Uterus (tissue), 4 donors: ENCODE data around the gene NT5M. TPM values are rescaled to one million over a fixed set of nuclear protein-coding genes. Genes with fewer than 3 reads are reported as not detected.

Experiments used
- DNase-seq, 2 donors: peaks; one replicate each; pipeline ENCODE4 v3.0.0-alpha.2; 2019 to 2020
- H3K27ac ChIP-seq, 2 donors: fragments of 200-600 bp; sonication (generic); 1 replicate in 1 of 2; 2 replicates in 1 of 2; pipeline ENCODE4 v1.5.1; 2016 to 2018
- H3K27me3 ChIP-seq, 2 donors: fragments of 200-600 bp; sonication (generic); one replicate each; pipeline ENCODE4 v1.5.1; 2018 to 2019; ENCODE audit warnings: control low read depth in 1 of 2
- H3K36me3 ChIP-seq, 2 donors: fragments of 200-600 bp; sonication (generic); one replicate each; pipeline ENCODE4 v1.5.1; 2019; ENCODE audit warnings: control low read depth in 1 of 2
- H3K4me1 ChIP-seq, 2 donors: fragments of 200-600 bp; sonication (generic); one replicate each; pipeline ENCODE4 v1.5.1; 2018 to 2019; ENCODE audit warnings: control low read depth in 1 of 2
- H3K4me3 ChIP-seq, 2 donors: fragments of 200-600 bp; sonication (generic); 1 replicate in 1 of 2; 2 replicates in 1 of 2; pipeline ENCODE4 v1.5.1; 2018 to 2019; ENCODE audit warnings: mild to moderate bottlenecking in 1 of 2
- H3K9me3 ChIP-seq, 2 donors: fragments of 200-600 bp; sonication (generic); one replicate each; pipeline ENCODE4 v1.5.1; 2019; ENCODE audit warnings: control low read depth in 1 of 2
- POLR2A ChIP-seq, 2 donors: fragments of 450-650 bp; IDR thresholded peaks; one replicate each; pipeline ENCODE4 v1.6.1; 2016; ENCODE audit warnings: antibody characterized with exemption in 2 of 2, mild to moderate bottlenecking in 1 of 2, moderate library complexity in 1 of 2
- intact Hi-C: fragments of 100-400 bp; cut with DNase I; formaldehyde crosslinking; loops from one replicate; pipeline ENCODE4 v1.15.1; 2023; ENCODE audit warnings: low total_unique reads
- total RNA-seq, 4 donors: library from RNA; depleted of rRNA in 3 of 4; stranded (reverse); fragments of >200 nt in 3 of 4; gene quantifications; one replicate each; pipeline versions ENCODE4 v1.1.0 to v1.2.4, GENCODE V29; 2014 to 2023
- TF ChIP-seq, protein P1 (sequence below), 4 experiments: fragments of 200-600 bp in 2 of 4; fragments of 450-650 bp in 2 of 4; sonication (generic) in 2 of 4; IDR thresholded peaks; one replicate each; pipeline ENCODE4 v1.5.1; 2016 to 2019; ENCODE audit warnings: antibody characterized with exemption in 4 of 4, mild to moderate bottlenecking in 2 of 4, moderate library complexity in 1 of 4
- donor health status: DM: yes; HTN: yes; CAD: no.

Gene NT5M
- total RNA-seq, 4 donors from 2014 or later, result 0.26 to 7.8 (median 2.8) TPM

DNA sequence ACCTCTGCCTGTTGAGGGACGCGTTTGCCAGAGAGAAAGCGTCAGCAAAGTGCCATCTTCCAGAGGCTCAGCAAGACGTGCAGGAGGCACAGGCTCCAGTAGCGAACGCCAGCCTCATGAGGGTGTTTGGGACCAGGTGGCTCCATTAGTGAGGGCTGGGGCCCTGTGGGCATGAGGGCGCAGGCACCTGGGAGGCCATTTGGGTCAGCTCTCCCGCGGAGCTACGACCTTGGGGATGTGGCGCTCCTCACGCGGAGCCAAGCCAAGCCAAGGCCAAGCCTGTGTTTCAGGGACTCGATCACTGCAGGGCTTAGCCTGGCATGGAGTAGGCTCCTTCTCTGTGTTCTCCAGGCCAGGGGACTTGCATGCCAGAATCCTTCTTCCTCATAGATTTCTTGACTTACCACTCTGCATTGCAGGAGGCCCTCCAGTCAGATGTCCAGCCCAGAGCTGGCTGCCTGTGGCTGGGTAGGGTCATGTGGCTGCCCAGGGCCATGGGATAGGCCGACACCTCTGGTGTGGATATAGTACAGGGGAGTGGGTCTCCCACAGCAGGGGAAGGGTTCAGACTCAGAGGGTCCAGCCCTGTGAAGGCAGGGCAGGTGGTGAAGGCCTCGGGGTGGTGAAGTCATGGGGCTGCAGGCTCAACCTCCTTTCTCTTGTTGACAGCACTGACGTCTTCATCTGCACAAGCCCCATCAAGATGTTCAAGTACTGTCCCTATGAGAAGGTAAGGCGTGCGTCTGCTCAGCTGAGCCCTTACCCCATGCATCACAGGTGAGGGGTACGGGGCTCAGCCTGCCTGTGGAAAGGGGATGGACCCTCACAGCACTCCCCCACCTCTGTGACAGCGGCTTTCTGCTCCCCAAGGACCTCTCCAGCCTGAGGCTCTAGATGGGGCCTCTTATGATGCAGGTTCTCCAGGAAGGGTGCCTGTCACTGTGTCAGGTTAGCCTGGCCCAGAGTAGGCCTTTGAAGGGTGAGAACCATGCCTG, 19.6 kb downstream of the NT5M start:
- no peak for DNase-seq

DNA sequence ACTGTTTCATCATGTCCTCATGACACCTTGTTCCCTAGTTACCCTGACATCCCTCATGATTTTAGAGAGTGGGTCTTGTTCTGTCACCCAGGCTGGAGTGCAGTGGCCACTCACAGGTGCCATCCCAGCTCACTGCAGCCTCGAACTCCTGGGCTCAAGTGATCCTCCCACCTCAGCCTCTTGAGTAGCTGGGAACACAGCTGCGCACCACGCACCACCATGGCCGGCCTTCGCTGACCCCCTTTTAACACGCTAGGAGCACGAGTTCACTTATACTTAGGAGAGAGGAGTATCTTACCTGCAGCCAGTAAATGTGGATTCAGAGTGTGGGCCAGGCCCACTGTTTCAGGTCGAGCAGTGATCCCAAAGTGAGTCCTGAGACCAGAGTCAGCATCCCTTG, 21.4 kb downstream of the NT5M start:
- H3K4me3 ChIP-seq, result no peak overlapping the region
- DNase-seq, result no peak
- H3K9me3 ChIP-seq, result no peaks in the 10 kb centered on the region
- no peaks in the 10 kb centered on the region for H3K4me1 ChIP-seq
- no peaks in the 10 kb centered on the region for H3K27me3 ChIP-seq
- no peak overlapping the region for H3K27ac ChIP-seq
- intact Hi-C loops, result no loop called here
- no peaks in the 10 kb centered on the region for H3K36me3 ChIP-seq
- TF ChIP-seq POLR2A (IDR thresholded peaks at IDR 0.05), result no peak
- TF ChIP-seq, protein P1, sequence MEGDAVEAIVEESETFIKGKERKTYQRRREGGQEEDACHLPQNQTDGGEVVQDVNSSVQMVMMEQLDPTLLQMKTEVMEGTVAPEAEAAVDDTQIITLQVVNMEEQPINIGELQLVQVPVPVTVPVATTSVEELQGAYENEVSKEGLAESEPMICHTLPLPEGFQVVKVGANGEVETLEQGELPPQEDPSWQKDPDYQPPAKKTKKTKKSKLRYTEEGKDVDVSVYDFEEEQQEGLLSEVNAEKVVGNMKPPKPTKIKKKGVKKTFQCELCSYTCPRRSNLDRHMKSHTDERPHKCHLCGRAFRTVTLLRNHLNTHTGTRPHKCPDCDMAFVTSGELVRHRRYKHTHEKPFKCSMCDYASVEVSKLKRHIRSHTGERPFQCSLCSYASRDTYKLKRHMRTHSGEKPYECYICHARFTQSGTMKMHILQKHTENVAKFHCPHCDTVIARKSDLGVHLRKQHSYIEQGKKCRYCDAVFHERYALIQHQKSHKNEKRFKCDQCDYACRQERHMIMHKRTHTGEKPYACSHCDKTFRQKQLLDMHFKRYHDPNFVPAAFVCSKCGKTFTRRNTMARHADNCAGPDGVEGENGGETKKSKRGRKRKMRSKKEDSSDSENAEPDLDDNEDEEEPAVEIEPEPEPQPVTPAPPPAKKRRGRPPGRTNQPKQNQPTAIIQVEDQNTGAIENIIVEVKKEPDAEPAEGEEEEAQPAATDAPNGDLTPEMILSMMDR (IDR thresholded peaks at IDR 0.05), result no peak

More for the DNA sequence above, 19.6 kb downstream of the NT5M start:
- intact Hi-C loops, result no loop called here
- no peaks in the 10 kb centered on the region for H3K36me3 ChIP-seq
- no peak overlapping the region for H3K27ac ChIP-seq
- TF ChIP-seq POLR2A (IDR thresholded peaks at IDR 0.05), result no peak
- TF ChIP-seq, protein P1 (IDR thresholded peaks at IDR 0.05), result no peak
- no peaks in the 10 kb centered on the region for H3K27me3 ChIP-seq
- no peaks in the 10 kb centered on the region for H3K4me1 ChIP-seq
- H3K9me3 ChIP-seq, result no peaks in the 10 kb centered on the region
- no peak overlapping the region for H3K4me3 ChIP-seq

DNA sequence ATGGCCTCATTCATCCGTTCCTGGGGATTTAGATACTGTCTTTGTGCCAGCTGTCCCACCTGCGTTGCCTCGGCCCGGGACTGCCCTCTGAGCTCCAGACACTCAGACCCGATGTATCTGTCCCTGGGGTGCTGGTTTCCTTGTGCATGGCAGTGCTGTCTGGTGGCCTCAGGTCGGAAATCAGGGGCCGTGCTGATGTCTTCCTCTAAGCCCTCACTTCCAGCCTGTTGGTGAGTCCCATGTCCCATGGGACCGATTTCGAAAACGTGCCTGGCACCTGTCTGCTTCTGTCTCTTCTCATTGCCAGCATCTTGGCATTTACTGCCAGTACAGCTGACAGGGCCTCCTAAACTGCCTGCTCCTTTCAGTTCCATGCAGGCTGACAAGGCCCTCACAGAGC, 22.1 kb downstream of the NT5M start:
- Histone ChIP-seq H3K36me3 (no peaks in the 10 kb centered on the region), H3K4me3 (no peak overlapping the region), H3K9me3 (no peaks in the 10 kb centered on the region), H3K27me3 (no peaks in the 10 kb centered on the region), H3K27ac (no peak overlapping the region), H3K4me1 (no peaks in the 10 kb centered on the region)
- DNase-seq, result no peak
- intact Hi-C loops, result no loop called here
- no peak for TF ChIP-seq POLR2A (IDR thresholded peaks at IDR 0.05)
- TF ChIP-seq, protein P1 (IDR thresholded peaks at IDR 0.05), result no peak

DNA sequence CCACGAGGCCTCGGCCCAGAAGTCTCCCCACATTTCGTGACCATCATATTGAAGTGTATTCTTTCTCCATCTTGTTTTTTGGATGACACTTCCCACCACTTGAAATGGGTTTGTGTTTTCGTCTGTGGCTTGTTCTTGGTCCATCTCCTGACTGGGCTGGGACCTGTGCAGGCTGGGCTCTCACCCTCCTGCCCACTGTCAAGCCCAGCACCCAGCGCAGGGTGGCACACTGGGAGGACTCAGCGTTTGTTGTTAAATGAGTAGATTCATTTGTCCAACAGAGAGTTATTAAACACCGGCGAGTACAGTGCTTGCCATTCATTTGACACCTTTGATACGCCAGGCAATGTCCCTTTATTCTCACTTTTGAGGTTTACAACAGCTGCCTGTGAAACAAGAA, 22.6 kb downstream of the NT5M start:
- Histone ChIP-seq H3K9me3 (no peaks in the 10 kb centered on the region), H3K4me1 (no peaks in the 10 kb centered on the region), H3K4me3 (no peak overlapping the region), H3K27ac (no peak overlapping the region), H3K27me3 (no peaks in the 10 kb centered on the region), H3K36me3 (no peaks in the 10 kb centered on the region)
- intact Hi-C loops, result no loop called here
- DNase-seq, result no peak
- TF ChIP-seq POLR2A (IDR thresholded peaks at IDR 0.05), result no peak
- TF ChIP-seq, protein P1 (IDR thresholded peaks at IDR 0.05), result no peak

DNA sequence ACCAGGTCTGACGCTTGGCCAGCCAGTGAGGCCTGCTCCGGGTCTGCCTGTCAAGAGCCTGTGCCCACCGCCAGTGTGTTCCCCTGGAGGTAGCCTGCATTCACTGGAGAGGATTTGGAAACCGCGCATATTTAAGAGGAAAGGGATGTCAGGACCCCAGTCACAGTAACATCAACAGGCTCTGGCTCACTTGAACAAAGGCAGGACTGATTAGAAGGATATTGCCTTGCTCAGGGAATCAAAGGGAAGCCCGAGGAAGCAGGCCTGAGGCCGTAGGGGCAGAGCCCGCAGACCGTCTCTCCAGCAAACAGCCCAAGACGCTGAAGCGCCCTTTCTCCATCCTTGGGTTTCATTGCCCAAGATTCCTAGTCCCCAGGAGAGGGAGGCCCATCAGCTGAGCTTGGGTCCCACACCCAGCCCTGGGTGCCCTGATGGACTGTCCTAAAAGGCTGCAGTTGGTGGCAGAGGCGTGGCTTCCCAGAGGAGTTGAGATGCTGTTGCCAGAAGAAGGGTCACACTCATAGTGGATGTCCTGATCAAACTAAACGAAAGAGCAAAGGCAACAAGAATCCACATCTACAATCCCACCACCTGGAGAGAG, 23.2 kb downstream of the NT5M start:
- Histone ChIP-seq H3K4me1 (no peaks in the 10 kb centered on the region), H3K4me3 (no peak overlapping the region), H3K9me3 (no peaks in the 10 kb centered on the region), H3K36me3 (no peaks in the 10 kb centered on the region), H3K27me3 (no peaks in the 10 kb centered on the region), H3K27ac (no peak overlapping the region)
- TF ChIP-seq POLR2A (IDR thresholded peaks at IDR 0.05), result no peak
- TF ChIP-seq, protein P1 (IDR thresholded peaks at IDR 0.05), result no peak
- DNase-seq, result no peak
- intact Hi-C loops, result no loop called here
